ENCODE data around the gene ZNF41. TPM values are rescaled to one million over a fixed set of nuclear protein-coding genes. Genes with fewer than 3 reads are reported as not detected.
"Not testable (repeated sequence)": the region's sequence is repeated elsewhere in the genome, so short reads cannot be mapped to it uniquely, and the experiment has no call there.

The ZNF41 gene
- total RNA-seq, 2 experiments from 2014 or later, result 12.2 to 13.3 TPM

GRCh38 chrX:47503151-47503550, 20.1 kb upstream of the ZNF41 start:
- no peaks in the 10 kb centered on the region for H3K9me3 Mint-ChIP-seq
- no peak overlapping the region for H3K27ac Mint-ChIP-seq
- ChIA-PET POLR2A (no interaction called here), CTCF (no interaction called here)
- DNase-seq, result no peak
- H3K4me3 Mint-ChIP-seq, result no peak overlapping the region
- H3K36me3 Mint-ChIP-seq (ENCODE audit: low read depth), result no peaks in the 10 kb centered on the region
- H3K27me3 Mint-ChIP-seq, result no peaks in the 10 kb centered on the region
- peaks cover 2% of the 10 kb centered on the region for H3K4me1 Mint-ChIP-seq

GRCh38 chrX:47502316-47503125, 19.5 kb upstream of the ZNF41 start:
- no peak overlapping the region for H3K27ac Mint-ChIP-seq
- ChIA-PET CTCF (no interaction called here), POLR2A (no interaction called here)
- DNase-seq, result no peak
- no peaks in the 10 kb centered on the region for H3K27me3 Mint-ChIP-seq
- no peaks in the 10 kb centered on the region for H3K9me3 Mint-ChIP-seq
- peaks cover 2% of the 10 kb centered on the region for H3K4me1 Mint-ChIP-seq
- H3K4me3 Mint-ChIP-seq, result no peak overlapping the region
- H3K36me3 Mint-ChIP-seq (ENCODE audit: low read depth), result no peaks in the 10 kb centered on the region

GRCh38 chrX:47501226-47502074, 18.4 kb upstream of the ZNF41 start:
- no peak for DNase-seq
- Mint-ChIP-seq H3K4me3 (no peak overlapping the region), H3K9me3 (no peaks in the 10 kb centered on the region), H3K27ac (no peak overlapping the region), H3K36me3 (ENCODE audit: low read depth) (no peaks in the 10 kb centered on the region), H3K4me1 (peaks cover 4% of the 10 kb centered on the region), H3K27me3 (no peaks in the 10 kb centered on the region)
- ChIA-PET POLR2A (no interaction called here), CTCF (interaction anchor here (0.8 to 1.3 kb wide), 3 partner anchors 25 to 129 kb away, joined by 3 read pairs; no protein-coding TSS in a partner anchor)

GRCh38 chrX:47500554-47500953, 17.5 kb upstream of the ZNF41 start:
- DNase-seq, result no peak
- H3K27ac Mint-ChIP-seq, result no peak overlapping the region
- no peak overlapping the region for H3K4me3 Mint-ChIP-seq
- peaks cover 4% of the 10 kb centered on the region for H3K4me1 Mint-ChIP-seq
- CTCF ChIA-PET, result interaction anchor here (0.5 to 1.3 kb wide), 3 partner anchors 26 to 172 kb away, joined by 3 read pairs; no protein-coding TSS in a partner anchor
- H3K27me3 Mint-ChIP-seq, result no peaks in the 10 kb centered on the region
- no peaks in the 10 kb centered on the region for H3K9me3 Mint-ChIP-seq
- POLR2A ChIA-PET, result no interaction called here
- H3K36me3 Mint-ChIP-seq (ENCODE audit: low read depth), result no peaks in the 10 kb centered on the region

GRCh38 chrX:47499293-47499692, 16.3 kb upstream of the ZNF41 start:
- Mint-ChIP-seq H3K4me3 (no peak overlapping the region), H3K27ac (no peak overlapping the region), H3K9me3 (no peaks in the 10 kb centered on the region), H3K27me3 (no peaks in the 10 kb centered on the region), H3K36me3 (ENCODE audit: low read depth) (no peaks in the 10 kb centered on the region), H3K4me1 (peaks cover 4% of the 10 kb centered on the region)
- POLR2A ChIA-PET, result no interaction called here
- no peak for DNase-seq
- CTCF ChIA-PET, result interaction anchor here (0.8 kb wide), 1 partner anchor 16 kb away, joined by 3 read pairs; no protein-coding TSS in a partner anchor

GRCh38 chrX:47498411-47498810, 15.4 kb upstream of the ZNF41 start:
- CTCF ChIA-PET, result interaction anchor here (0.8 to 1.6 kb wide), 2 partner anchors 17 to 25 kb away, joined by 3 to 7 read pairs; no protein-coding TSS in a partner anchor
- POLR2A ChIA-PET, result no interaction called here
- no peak overlapping the region for H3K4me3 Mint-ChIP-seq
- no peaks in the 10 kb centered on the region for H3K9me3 Mint-ChIP-seq
- H3K27ac Mint-ChIP-seq, result no peak overlapping the region
- peaks cover 4% of the 10 kb centered on the region for H3K4me1 Mint-ChIP-seq
- no peaks in the 10 kb centered on the region for H3K27me3 Mint-ChIP-seq
- H3K36me3 Mint-ChIP-seq (ENCODE audit: low read depth), result no peaks in the 10 kb centered on the region
- no peak for DNase-seq

GRCh38 chrX:47497271-47497888, 14.4 kb upstream of the ZNF41 start:
- no peaks in the 10 kb centered on the region for H3K9me3 Mint-ChIP-seq
- ChIA-PET POLR2A (no interaction called here), CTCF (interaction anchor here (0.5 to 1.6 kb wide), 3 partner anchors 19 to 27 kb away, joined by 4 to 7 read pairs (median 5); no protein-coding TSS in a partner anchor)
- DNase-seq, result no peak
- H3K4me1 Mint-ChIP-seq, result peaks cover 4% of the 10 kb centered on the region
- H3K27ac Mint-ChIP-seq, result no peak overlapping the region
- no peaks in the 10 kb centered on the region for H3K36me3 Mint-ChIP-seq (ENCODE audit: low read depth)
- H3K27me3 Mint-ChIP-seq, result no peaks in the 10 kb centered on the region
- no peak overlapping the region for H3K4me3 Mint-ChIP-seq

GRCh38 chrX:47492133-47492532, 9.1 kb upstream of the ZNF41 start:
- H3K4me1 Mint-ChIP-seq; DNase-seq; POLR2A ChIA-PET; H3K27ac Mint-ChIP-seq; H3K9me3 Mint-ChIP-seq; CTCF ChIA-PET; H3K27me3 Mint-ChIP-seq; H3K4me3 Mint-ChIP-seq; H3K36me3 Mint-ChIP-seq (ENCODE audit: low read depth): not testable (repeated sequence)

GRCh38 chrX:47489507-47490275, 6.7 kb upstream of the ZNF41 start:
- no peaks in the 10 kb centered on the region for H3K27me3 Mint-ChIP-seq
- POLR2A ChIA-PET, result no interaction called here

GRCh38 chrX:47484885-47485284, 1.9 kb upstream of the ZNF41 start:
- DNase-seq, result no peak
- Mint-ChIP-seq H3K4me1 (peaks cover 39% of the 10 kb centered on the region), H3K36me3 (ENCODE audit: low read depth) (peaks cover 8% of the 10 kb centered on the region), H3K9me3 (no peaks in the 10 kb centered on the region), H3K4me3 (no peak overlapping the region), H3K27me3 (no peaks in the 10 kb centered on the region), H3K27ac (peak overlapping the region; percentile 31)
- ChIA-PET POLR2A (no interaction called here), CTCF (interaction anchor here (0.6 kb wide), 1 partner anchor 263 kb away, joined by 3 read pairs; no protein-coding TSS in a partner anchor)

More at GRCh38 chrX:47489507-47490275, 6.7 kb upstream of the ZNF41 start:
- H3K4me1 Mint-ChIP-seq, result peaks cover 8% of the 10 kb centered on the region
- no peak overlapping the region for H3K4me3 Mint-ChIP-seq
- CTCF ChIA-PET, result no interaction called here
- H3K36me3 Mint-ChIP-seq (ENCODE audit: low read depth), result no peaks in the 10 kb centered on the region
- no peak overlapping the region for H3K27ac Mint-ChIP-seq
- DNase-seq, result no peak
- H3K9me3 Mint-ChIP-seq, result no peaks in the 10 kb centered on the region

GRCh38 chrX:47483306-47484268, 565 bp upstream of the ZNF41 start:
- DNase-seq, result no peak
- ChIA-PET CTCF (interaction anchor here (0.9 kb wide), 1 partner anchor 38 kb away, joined by 3 read pairs; no protein-coding TSS in a partner anchor), POLR2A (no interaction called here)
- Mint-ChIP-seq H3K9me3 (no peaks in the 10 kb centered on the region), H3K4me3 (peak overlapping the region; percentile 86), H3K4me1 (peaks cover 39% of the 10 kb centered on the region), H3K36me3 (ENCODE audit: low read depth) (peaks cover 9% of the 10 kb centered on the region), H3K27ac (peak overlapping the region; percentile 98), H3K27me3 (no peaks in the 10 kb centered on the region)

All from activated CD4-positive, alpha-beta T cell treated with anti-CD3 and anti-CD28 coated beads, Interleukin-2, amount 10 ng/mL, durations not matched to agents 7 days and 5 days (primary cell).